H1 (cell line): ENCODE data around the gene ATP9B. TPM values are rescaled to one million over a fixed set of nuclear protein-coding genes. Genes with fewer than 3 reads are reported as not detected.

Source experiments
- EGR1 ChIP-seq: IDR thresholded peaks from 2 replicates; pipeline ENCODE4 v1.6.1; 2011; ENCODE audit warnings: low read depth, low read length, borderline replicate concordance
- polyA plus RNA-seq, 7 experiments: library from polyadenylated mRNA; depleted of rRNA in 3 of 7; stranded (reverse) in 5 of 7; unstranded in 2 of 7; fragments of >200 nt in 5 of 7; fragments of 200-250 nt in 2 of 7; gene quantifications; 1 replicate in 5 of 7; 2 replicates in 1 of 7; 4 replicates in 1 of 7; pipeline versions ENCODE4 v1.2.1 to v1.2.3, GENCODE V29; 2011 to 2013; ENCODE audit warnings: missing spikeins in 2 of 7, mixed read lengths in 2 of 7
- total RNA-seq: library from RNA; stranded (reverse); fragmentation: NEBNext Ultra II Directional; extraction: Animal tissue kit (Norgen Biotek cat#: 25700); gene quantifications from 2 replicates; pipeline ENCODE4 v1.2.1, GENCODE V29; 2021

The ATP9B gene
- total and polyA plus RNA-seq, 2 of the 8 experiments (the other 6 are each of a cell fraction or from before 2014, with no cell fraction given) = 15.1 to 21.7 TPM

- no peak for TF ChIP-seq EGR1
- TF ChIP-seq, all 59 proteins: peak for 0
Measured at GRCh38 chr18:79352432-79352831, 283.2 kb downstream of the ATP9B start (continued).
